GM12875 (cell line): ENCODE results near the gene EVX2.

Source experiments
- H3K4me3 ChIP-seq: one replicate; pipeline ENCODE4 v1.5.1; 2011; ENCODE audit warnings: low read depth, low read length, control low read depth
- TF ChIP-seq, protein P1 (sequence below): IDR thresholded peaks from 2 replicates; pipeline ENCODE4 v1.5.1; 2011; ENCODE audit warnings: low read depth, mild to moderate bottlenecking, control low read depth, inconsistent platforms, low read length, moderate library complexity, borderline replicate concordance; ENCODE audit not compliant: insufficient read depth

The EVX2 gene

GRCh38 chr2:176075481-176075880 is 8.3 kb downstream of the EVX2 start:
- TF ChIP-seq, protein P1, sequence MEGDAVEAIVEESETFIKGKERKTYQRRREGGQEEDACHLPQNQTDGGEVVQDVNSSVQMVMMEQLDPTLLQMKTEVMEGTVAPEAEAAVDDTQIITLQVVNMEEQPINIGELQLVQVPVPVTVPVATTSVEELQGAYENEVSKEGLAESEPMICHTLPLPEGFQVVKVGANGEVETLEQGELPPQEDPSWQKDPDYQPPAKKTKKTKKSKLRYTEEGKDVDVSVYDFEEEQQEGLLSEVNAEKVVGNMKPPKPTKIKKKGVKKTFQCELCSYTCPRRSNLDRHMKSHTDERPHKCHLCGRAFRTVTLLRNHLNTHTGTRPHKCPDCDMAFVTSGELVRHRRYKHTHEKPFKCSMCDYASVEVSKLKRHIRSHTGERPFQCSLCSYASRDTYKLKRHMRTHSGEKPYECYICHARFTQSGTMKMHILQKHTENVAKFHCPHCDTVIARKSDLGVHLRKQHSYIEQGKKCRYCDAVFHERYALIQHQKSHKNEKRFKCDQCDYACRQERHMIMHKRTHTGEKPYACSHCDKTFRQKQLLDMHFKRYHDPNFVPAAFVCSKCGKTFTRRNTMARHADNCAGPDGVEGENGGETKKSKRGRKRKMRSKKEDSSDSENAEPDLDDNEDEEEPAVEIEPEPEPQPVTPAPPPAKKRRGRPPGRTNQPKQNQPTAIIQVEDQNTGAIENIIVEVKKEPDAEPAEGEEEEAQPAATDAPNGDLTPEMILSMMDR, result no peak
- H3K4me3 ChIP-seq, result no peak overlapping the region

DNA sequence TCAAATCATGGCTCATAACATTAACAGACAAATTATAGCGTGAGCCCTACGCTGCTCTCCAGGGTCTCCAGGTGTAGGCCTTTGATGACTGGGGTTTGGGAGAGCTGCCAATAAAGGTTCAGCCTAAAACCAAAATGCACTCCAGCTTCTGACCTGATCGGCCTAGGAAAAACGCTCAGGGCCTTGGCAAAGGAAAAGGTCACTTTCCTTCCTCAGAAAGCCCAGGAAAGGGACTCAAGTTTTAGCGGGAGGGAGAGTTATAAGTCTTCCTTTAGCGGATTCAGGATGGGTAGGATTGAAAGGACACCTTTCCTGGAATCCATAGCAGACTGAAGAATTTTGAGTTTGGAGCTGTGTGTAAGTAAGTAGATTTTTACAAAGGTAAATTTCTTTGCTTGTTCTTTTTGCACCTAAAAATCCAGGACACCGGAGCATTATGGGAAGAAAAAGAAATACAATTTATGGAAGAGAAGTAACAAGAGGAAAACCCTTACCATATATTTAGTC is 8.8 kb downstream of the EVX2 start:
- no peak overlapping the region for H3K4me3 ChIP-seq
- TF ChIP-seq, protein P1, result no peak

DNA sequence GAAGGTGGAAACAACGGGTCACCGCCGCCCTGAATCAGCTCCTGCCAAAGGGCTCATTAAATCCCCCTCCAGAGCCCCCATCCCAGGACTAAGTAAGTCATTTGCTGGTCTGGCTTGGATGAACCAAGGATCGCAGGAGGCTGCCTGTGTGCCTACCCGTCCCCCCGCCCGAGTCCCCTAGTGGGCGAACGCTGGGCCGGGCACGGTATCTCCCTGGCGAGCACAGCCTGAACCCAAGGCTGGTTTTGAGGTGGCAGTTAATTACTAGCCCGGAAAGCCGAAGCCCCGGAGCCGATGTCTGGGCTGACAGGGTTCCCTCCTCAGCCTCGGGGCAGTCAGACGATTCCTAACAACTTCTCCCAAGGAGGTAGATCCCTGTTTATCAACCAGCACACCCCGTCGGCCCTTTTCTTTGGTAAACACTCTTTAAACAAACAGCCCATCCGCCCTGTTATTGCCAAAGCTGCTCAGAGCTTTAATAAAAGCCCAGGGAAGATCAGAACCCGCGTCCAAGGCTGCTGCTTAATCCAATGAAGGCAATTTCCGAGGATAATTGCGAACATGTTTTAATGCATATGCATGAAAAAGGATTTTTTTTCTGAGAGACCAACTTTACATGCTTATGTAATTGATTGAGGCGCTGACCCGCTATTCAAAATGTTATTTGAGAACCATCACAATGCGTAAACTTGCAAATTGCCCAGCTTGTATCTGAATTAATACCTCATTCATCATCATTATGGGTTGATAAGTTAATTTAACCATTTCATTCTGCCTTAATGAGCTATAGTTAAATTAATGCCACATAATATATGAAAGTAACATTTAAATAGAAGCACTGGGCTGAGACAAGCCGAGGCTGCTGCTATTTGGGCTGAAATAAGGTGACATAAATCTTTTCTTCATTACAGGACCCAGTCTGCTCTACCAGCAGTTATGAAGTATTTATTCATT is 10.5 kb downstream of the EVX2 start:
- TF ChIP-seq, protein P1, result no peak
- H3K4me3 ChIP-seq, result no peak overlapping the region

- H3K4me3 ChIP-seq, result no peak overlapping the region
- TF ChIP-seq, protein P1, result no peak
These were observed 11.5 kb downstream of the EVX2 start for GRCh38 chr2:176072292-176072669.

- no peak overlapping the region for H3K4me3 ChIP-seq
- TF ChIP-seq, protein P1, result no peak
These were observed 12.2 kb downstream of the EVX2 start for GRCh38 chr2:176071330-176072291.

GRCh38 chr2:176068419-176068832 is 15.3 kb downstream of the EVX2 start:
- H3K4me3 ChIP-seq, result no peak overlapping the region
- TF ChIP-seq, protein P1, result no peak
